Vagina (tissue), 2 donors: ENCODE measurements around the gene NDUFB8.

ENCODE experiments used
- CTCF ChIP-seq, 3 experiments: fragments of 450-650 bp in 2 of 3; fragments of 200-600 bp in 1 of 3; sonication (generic) in 1 of 3; IDR thresholded peaks; one replicate each; pipeline ENCODE4 v1.5.1; 2017 to 2019; ENCODE audit warnings: antibody characterized with exemption in 3 of 3, mild to moderate bottlenecking in 2 of 3, moderate library complexity in 2 of 3
- POLR2A ChIP-seq, 2 donors: fragments of 450-650 bp; IDR thresholded peaks; one replicate each; pipeline ENCODE4 v1.6.1; 2017; ENCODE audit warnings: antibody characterized with exemption in 2 of 2, mild to moderate bottlenecking in 2 of 2, moderate library complexity in 2 of 2

- TF ChIP-seq POLR2A (IDR thresholded peaks at IDR 0.05), result no peak
- no peak for TF ChIP-seq CTCF (IDR thresholded peaks at IDR 0.05)
These were observed 36.9 kb upstream of the NDUFB8 start for GRCh38 chr10:100566561-100566960.
